ENCODE results near the gene CCDC183. TPM values are rescaled to one million over a fixed set of nuclear protein-coding genes. Genes with fewer than 3 reads are reported as not detected.

The CCDC183 gene
- total and polyA plus RNA-seq, 5 donors from 2014 or later: 0.16 to 2.3 (median 0.65) TPM; not detected in 1

- Mint-ChIP-seq H3K9me3 (no peaks in the 10 kb centered on the region), H3K36me3 (peaks cover 6% of the 10 kb centered on the region), H3K4me1 (peaks cover 8 to 46% (median 14%) of the 10 kb centered on the region in 4 donors), H3K27ac (peak overlapping the region; percentile 26 to 86 (median 79)), H3K27me3 (peaks cover 6% of the 10 kb centered on the region), H3K4me3 (peak overlapping the region; percentile 87 to 94 (median 88))
- Histone ChIP-seq H3K4me3 (ENCODE audit: low read depth, low read length) (peak overlapping the region; percentile 30), H3K36me3 (ENCODE audit: control insufficient read depth, insufficient read depth, low read length) (peaks cover 7% of the 10 kb centered on the region), H3K4me1 (ENCODE audit: control insufficient read depth, insufficient read depth, low read length, poor library complexity, severe bottlenecking) (peaks cover 36% of the 10 kb centered on the region), H3K27me3 (ENCODE audit: control insufficient read depth, insufficient read depth, low read length) (no peaks in the 10 kb centered on the region), H3K27ac (ENCODE audit: insufficient read depth, low read length, poor library complexity, severe bottlenecking) (peak overlapping the region; percentile 88), H3K9me3 (ENCODE audit: control insufficient read depth in 2 of 2, low read length in 2 of 2) (no peaks in the 10 kb centered on the region)
- ATAC-seq (ENCODE audit: low read depth in 2 of 2): no peak
- DNase-seq: no peak
These were observed 10.6 kb downstream of the CCDC183 start for GRCh38 chr9:136806631-136807201.

GRCh38 chr9:136807281-136808074 lies 11.3 kb downstream of the CCDC183 start, which contains the start of gene RABL6:
TSS of gene RABL6 (plus strand) at chr9:136807948. CDS start at chr9:136808197, 249 bp downstream.
- peaks cover 8 to 44% (median 15%) of the 10 kb centered on the region in 4 donors for H3K4me1 Mint-ChIP-seq
- Histone ChIP-seq H3K9me3 (ENCODE audit: control insufficient read depth in 2 of 2, low read length in 2 of 2) (no peaks in the 10 kb centered on the region), H3K27me3 (ENCODE audit: control insufficient read depth, insufficient read depth, low read length) (no peaks in the 10 kb centered on the region), H3K4me1 (ENCODE audit: control insufficient read depth, insufficient read depth, low read length, poor library complexity, severe bottlenecking) (peaks cover 38% of the 10 kb centered on the region), H3K36me3 (ENCODE audit: control insufficient read depth, insufficient read depth, low read length) (peaks cover 7% of the 10 kb centered on the region), H3K27ac (ENCODE audit: insufficient read depth, low read length, poor library complexity, severe bottlenecking) (peak within 1 kb of the TSS; percentile 88), H3K4me3 (ENCODE audit: low read depth, low read length) (peak within 1 kb of the TSS; percentile 82)
- peak within 1 kb of the TSS; percentile 47 to 86 (median 84) for H3K27ac Mint-ChIP-seq
- H3K27me3 Mint-ChIP-seq: no peaks in the 10 kb centered on the region
- peak within 1 kb of the TSS; percentile 87 to 94 (median 88) for H3K4me3 Mint-ChIP-seq
- DNase-seq (peak; percentile 76 to 87 (median 80)), ATAC-seq (ENCODE audit: low read depth in 2 of 2) (peak; percentile 82 to 85)
- no peaks in the 10 kb centered on the region for H3K9me3 Mint-ChIP-seq
- peaks cover 6% of the 10 kb centered on the region for H3K36me3 Mint-ChIP-seq

GRCh38 chr9:136808075-136808805 lies 12.1 kb downstream of the CCDC183 start:
- Histone ChIP-seq H3K4me1 (ENCODE audit: control insufficient read depth, insufficient read depth, low read length, poor library complexity, severe bottlenecking) (peaks cover 43% of the 10 kb centered on the region), H3K27ac (ENCODE audit: insufficient read depth, low read length, poor library complexity, severe bottlenecking) (no peak overlapping the region), H3K27me3 (ENCODE audit: control insufficient read depth, insufficient read depth, low read length) (no peaks in the 10 kb centered on the region), H3K36me3 (ENCODE audit: control insufficient read depth, insufficient read depth, low read length) (peaks cover 7% of the 10 kb centered on the region), H3K4me3 (ENCODE audit: low read depth, low read length) (peak overlapping the region; percentile 82), H3K9me3 (ENCODE audit: control insufficient read depth in 2 of 2, low read length in 2 of 2) (no peaks in the 10 kb centered on the region)
- Mint-ChIP-seq H3K4me1 (peaks cover 8 to 52% (median 19%) of the 10 kb centered on the region in 4 donors), H3K27ac (peak overlapping the region; percentile 43 to 84 (median 47)), H3K36me3 (peaks cover 13% of the 10 kb centered on the region), H3K27me3 (no peaks in the 10 kb centered on the region), H3K9me3 (no peaks in the 10 kb centered on the region), H3K4me3 (peak overlapping the region; percentile 87 to 93 (median 88))
- peak; percentile 33 to 49 (median 40) for DNase-seq
- peak; percentile 39 to 52 for ATAC-seq (ENCODE audit: low read depth in 2 of 2)

GRCh38 chr9:136808806-136809158 lies 12.6 kb downstream of the CCDC183 start:
- peaks cover 19% of the 10 kb centered on the region for H3K36me3 Mint-ChIP-seq
- Histone ChIP-seq H3K4me3 (ENCODE audit: low read depth, low read length) (peak overlapping the region; percentile 82), H3K27ac (ENCODE audit: insufficient read depth, low read length, poor library complexity, severe bottlenecking) (no peak overlapping the region), H3K27me3 (ENCODE audit: control insufficient read depth, insufficient read depth, low read length) (no peaks in the 10 kb centered on the region), H3K36me3 (ENCODE audit: control insufficient read depth, insufficient read depth, low read length) (peaks cover 7% of the 10 kb centered on the region), H3K4me1 (ENCODE audit: control insufficient read depth, insufficient read depth, low read length, poor library complexity, severe bottlenecking) (peaks cover 43% of the 10 kb centered on the region), H3K9me3 (ENCODE audit: control insufficient read depth in 2 of 2, low read length in 2 of 2) (no peaks in the 10 kb centered on the region)
- peak overlapping the region; percentile 87 to 93 (median 88) for H3K4me3 Mint-ChIP-seq
- ATAC-seq (ENCODE audit: low read depth in 2 of 2): no peak
- no peaks in the 10 kb centered on the region for H3K9me3 Mint-ChIP-seq
- peaks cover 8 to 53% (median 20%) of the 10 kb centered on the region in 4 donors for H3K4me1 Mint-ChIP-seq
- H3K27ac Mint-ChIP-seq: peak overlapping the region; percentile 43 to 84 (median 47)
- DNase-seq: peak in 1 of 3 donors; percentile 10
- H3K27me3 Mint-ChIP-seq: no peaks in the 10 kb centered on the region

- Mint-ChIP-seq H3K4me3 (peak overlapping the region in 2 of 4 donors; percentile 49 to 74), H3K36me3 (peaks cover 27% of the 10 kb centered on the region), H3K27ac (peak overlapping the region in 2 of 3 donors; percentile 37 to 39), H3K9me3 (no peaks in the 10 kb centered on the region), H3K27me3 (no peaks in the 10 kb centered on the region), H3K4me1 (peaks cover 9 to 37% (median 24%) of the 10 kb centered on the region in 4 donors)
- peaks cover 3% of the 10 kb centered on the region for H3K36me3 ChIP-seq (ENCODE audit: control insufficient read depth, insufficient read depth, low read length)
- H3K4me3 ChIP-seq (ENCODE audit: low read depth, low read length): no peak overlapping the region
- H3K9me3 ChIP-seq (ENCODE audit: control insufficient read depth in 2 of 2, low read length in 2 of 2): no peaks in the 10 kb centered on the region
- no peak for ATAC-seq (ENCODE audit: low read depth in 2 of 2)
- no peaks in the 10 kb centered on the region for H3K27me3 ChIP-seq (ENCODE audit: control insufficient read depth, insufficient read depth, low read length)
- H3K4me1 ChIP-seq (ENCODE audit: control insufficient read depth, insufficient read depth, low read length, poor library complexity, severe bottlenecking): peaks cover 11% of the 10 kb centered on the region
- DNase-seq: no peak
- no peak overlapping the region for H3K27ac ChIP-seq (ENCODE audit: insufficient read depth, low read length, poor library complexity, severe bottlenecking)
These were observed 18.7 kb downstream of the CCDC183 start for GRCh38 chr9:136814725-136815421.

GRCh38 chr9:136815422-136815782 lies 19.3 kb downstream of the CCDC183 start:
- H3K4me3 ChIP-seq (ENCODE audit: low read depth, low read length): no peak overlapping the region
- DNase-seq (no peak), ATAC-seq (ENCODE audit: low read depth in 2 of 2) (no peak)
- no peaks in the 10 kb centered on the region for H3K27me3 Mint-ChIP-seq
- H3K9me3 ChIP-seq (ENCODE audit: control insufficient read depth in 2 of 2, low read length in 2 of 2): no peaks in the 10 kb centered on the region
- no peaks in the 10 kb centered on the region for H3K36me3 ChIP-seq (ENCODE audit: control insufficient read depth, insufficient read depth, low read length)
- H3K27ac Mint-ChIP-seq: peak overlapping the region in 1 of 3 donors; percentile 39
- no peak overlapping the region for H3K4me3 Mint-ChIP-seq
- H3K27ac ChIP-seq (ENCODE audit: insufficient read depth, low read length, poor library complexity, severe bottlenecking): no peak overlapping the region
- peaks cover 24% of the 10 kb centered on the region for H3K36me3 Mint-ChIP-seq
- H3K9me3 Mint-ChIP-seq: no peaks in the 10 kb centered on the region
- H3K4me1 Mint-ChIP-seq: peaks cover 6 to 33% (median 20%) of the 10 kb centered on the region in 4 donors
- no peaks in the 10 kb centered on the region for H3K27me3 ChIP-seq (ENCODE audit: control insufficient read depth, insufficient read depth, low read length)
- H3K4me1 ChIP-seq (ENCODE audit: control insufficient read depth, insufficient read depth, low read length, poor library complexity, severe bottlenecking): peaks cover 8% of the 10 kb centered on the region
